ENCODE results near the gene TBX15. TPM values are rescaled to one million over a fixed set of nuclear protein-coding genes. Genes with fewer than 3 reads are reported as not detected.

TBX15 gene
- total RNA-seq, 4 donors from 2014 or later = 0.14 to 0.32 TPM; not detected in 2

GRCh38 chr1:119001181-119002027, 13.3 kb upstream of the TBX15 start:
- peak overlapping the region in 1 of 4 donors; percentile 13 for H3K4me3 ChIP-seq
- in situ Hi-C loops (cut with MboI; ENCODE audit: low pct_ligation_motif_present in 1 of 4, low pct_unique_long_range_greater_than_20kb in 1 of 4, low sequenced_read_pairs in 3 of 4) = loop anchor here in 2 of 4 donors (25.0 kb wide), 1 partner anchor 839 kb away; no protein-coding TSS in a partner anchor

GRCh38 chr1:119000371-119001180, 12.4 kb upstream of the TBX15 start:
- in situ Hi-C loops (cut with MboI; ENCODE audit: low pct_ligation_motif_present in 1 of 4, low pct_unique_long_range_greater_than_20kb in 1 of 4, low sequenced_read_pairs in 3 of 4) = loop anchor here in 2 of 4 donors (25.0 kb wide), 1 partner anchor 838 kb away; no protein-coding TSS in a partner anchor
- WGBS, 2 donors (ENCODE audit: low coverage in 1 of 2) = 20% methylated on average over 44 of the region's 44 CpGs; no CpG with 5 or more reads in 1 of the 2 donors
- H3K27ac ChIP-seq = no peak overlapping the region
- H3K4me1 ChIP-seq = peaks cover 0 to 21% (median 16%) of the 10 kb centered on the region in 4 donors
- intact Hi-C loops (cut with DNase I; ENCODE audit: low total_unique reads) = loop anchor here (10.0 kb wide), 1 partner anchor 846 kb away; no protein-coding TSS in a partner anchor
- peaks cover 100% of the 10 kb centered on the region for H3K27me3 ChIP-seq
- TF ChIP-seq EP300 (IDR thresholded peaks at IDR 0.05; ENCODE audit: low read depth) (no peak), POLR2A (IDR thresholded peaks at IDR 0.05) (no peak), POLR2AphosphoS5 (IDR thresholded peaks at IDR 0.05) (no peak), CTCF (IDR thresholded peaks at IDR 0.05) (no peak)
- H3K9me3 ChIP-seq = no peaks in the 10 kb centered on the region
- H3K4me3 ChIP-seq = peak overlapping the region in 1 of 4 donors; percentile 15
- DNase-seq = no peak
- no peaks in the 10 kb centered on the region for H3K36me3 ChIP-seq

More at GRCh38 chr1:119001181-119002027, 13.3 kb upstream of the TBX15 start:
- Histone ChIP-seq H3K4me1 (peaks cover 0 to 21% (median 18%) of the 10 kb centered on the region in 4 donors), H3K36me3 (no peaks in the 10 kb centered on the region), H3K9me3 (no peaks in the 10 kb centered on the region), H3K27me3 (peaks cover 100% of the 10 kb centered on the region), H3K27ac (no peak overlapping the region)
- TF ChIP-seq POLR2A (IDR thresholded peaks at IDR 0.05) = no peak
- no peak for TF ChIP-seq POLR2AphosphoS5 (IDR thresholded peaks at IDR 0.05)
- TF ChIP-seq CTCF (IDR thresholded peaks at IDR 0.05) = no peak
- no peak for TF ChIP-seq EP300 (IDR thresholded peaks at IDR 0.05; ENCODE audit: low read depth)
- 14% methylated on average over 48 of the region's 49 CpGs; no CpG with 5 or more reads in 1 of the 2 donors for WGBS, 2 donors (ENCODE audit: low coverage in 1 of 2)
- intact Hi-C loops (cut with DNase I; ENCODE audit: low total_unique reads) = loop anchor here (10.0 kb wide), 1 partner anchor 847 kb away; no protein-coding TSS in a partner anchor
- DNase-seq = no peak

- TF ChIP-seq EP300 (IDR thresholded peaks at IDR 0.05; ENCODE audit: low read depth) = no peak
- H3K9me3 ChIP-seq = no peaks in the 10 kb centered on the region
- no peak overlapping the region for H3K4me3 ChIP-seq
- intact Hi-C loops (cut with DNase I; ENCODE audit: low total_unique reads) (loop anchor here (10.0 kb wide), 1 partner anchor 845 kb away; no protein-coding TSS in a partner anchor), in situ Hi-C loops (cut with MboI; ENCODE audit: low pct_ligation_motif_present in 1 of 4, low pct_unique_long_range_greater_than_20kb in 1 of 4, low sequenced_read_pairs in 3 of 4) (loop anchor here in 2 of 4 donors (25.0 kb wide), 1 partner anchor 837 kb away; no protein-coding TSS in a partner anchor)
- H3K27ac ChIP-seq = no peak overlapping the region
- WGBS, 2 donors (ENCODE audit: low coverage in 1 of 2) = 15 to 18% methylated on average over 11 to 27 of the region's 27 CpGs
- DNase-seq = no peak
- peaks cover 100% of the 10 kb centered on the region for H3K27me3 ChIP-seq
- H3K4me1 ChIP-seq = peaks cover 0 to 21% (median 16%) of the 10 kb centered on the region in 4 donors
- H3K36me3 ChIP-seq = no peaks in the 10 kb centered on the region
Measured at GRCh38 chr1:118999348-119000071, 11.4 kb upstream of the TBX15 start.

GRCh38 chr1:118998171-118998570, 10.0 kb upstream of the TBX15 start:
- intact Hi-C loops (cut with DNase I; ENCODE audit: low total_unique reads) = no loop called here
- H3K4me3 ChIP-seq = no peak overlapping the region
- H3K9me3 ChIP-seq = no peaks in the 10 kb centered on the region
- no peaks in the 10 kb centered on the region for H3K36me3 ChIP-seq
- no peak for TF ChIP-seq EP300 (IDR thresholded peaks at IDR 0.05; ENCODE audit: low read depth)
- no peak for TF ChIP-seq POLR2A (IDR thresholded peaks at IDR 0.05)
- no peak for TF ChIP-seq POLR2AphosphoS5 (IDR thresholded peaks at IDR 0.05)
- TF ChIP-seq CTCF (IDR thresholded peaks at IDR 0.05) = no peak
- peaks cover 100% of the 10 kb centered on the region for H3K27me3 ChIP-seq
- in situ Hi-C loops (cut with MboI; ENCODE audit: low pct_ligation_motif_present in 1 of 4, low pct_unique_long_range_greater_than_20kb in 1 of 4, low sequenced_read_pairs in 3 of 4) = no loop called here
- H3K27ac ChIP-seq = no peak overlapping the region
- peaks cover 0 to 22% (median 17%) of the 10 kb centered on the region in 4 donors for H3K4me1 ChIP-seq
- WGBS, 2 donors (ENCODE audit: low coverage in 1 of 2) = 57% methylated on average over 2 of the region's 2 CpGs; no CpG with 5 or more reads in 1 of the 2 donors
- no peak for DNase-seq
